IMR-90 (cell line): Measurements from ENCODE around the gene UTY. TPM values are rescaled to one million over a fixed set of nuclear protein-coding genes. Genes with fewer than 3 reads are reported as not detected.

ENCODE experiments used
- ATAC-seq: fragments of 200-7000 bp; cut with Tn5 transposase; 2 replicates; pipeline ENCODE4 v1.9.1; 2020; ENCODE audit warnings: low read depth, mild to moderate bottlenecking, moderate library complexity
- BruUV-seq: library from RNA; stranded (reverse); fragments of 400-500 nt; replicated peaks from 2 replicates; lab custom pipeline; 2021; lab: Mats Ljungman, UMichigan
- CTCF ChIA-PET: fragments of 300-600 bp; formaldehyde crosslinking; extraction: SDS; loops from one replicate; lab custom pipeline; 2021; ENCODE audit warnings: antibody characterized with exemption; lab: Yijun Ruan, JAX
- POLR2A ChIA-PET: fragments of 300-600 bp; sonication (Branson Sonifier 250); formaldehyde crosslinking; loops from one replicate; lab custom pipeline; 2022; ENCODE audit warnings: antibody characterized with exemption; ENCODE audit not compliant: unreplicated experiment; lab: Charles Lee
- DNase-seq: peaks from one replicate; pipeline ENCODE4 v3.0.0; 2013
- H2AFZ ChIP-seq: replicated peaks from 2 replicates; pipeline ENCODE3; 2013; ENCODE audit warnings: low read length, mild to moderate bottlenecking; ENCODE audit not compliant: poor library complexity
- H2AK5ac ChIP-seq: 2 replicates; pipeline ENCODE4 v1.6.1; 2013; ENCODE audit warnings: low read depth, low read length, inconsistent platforms
- H2AK9ac ChIP-seq: replicated peaks from 2 replicates; pipeline ENCODE3; 2013; ENCODE audit warnings: mild to moderate bottlenecking, low read depth, low read length, moderate library complexity; ENCODE audit not compliant: poor library complexity
- H2BK120ac ChIP-seq: 2 replicates; pipeline ENCODE4 v1.6.1; 2013; ENCODE audit warnings: low read depth, low read length, inconsistent platforms
- H2BK15ac ChIP-seq: 3 replicates; pipeline ENCODE4 v1.6.1; 2013; ENCODE audit warnings: low read depth, low read length, inconsistent platforms
- H2BK20ac ChIP-seq: 2 replicates; pipeline ENCODE4 v1.6.1; 2013; ENCODE audit warnings: low read depth, mild to moderate bottlenecking, inconsistent platforms, low read length, moderate library complexity
- H2BK5ac ChIP-seq: 2 replicates; pipeline ENCODE4 v1.6.1; 2013; ENCODE audit warnings: mild to moderate bottlenecking, low read depth, low read length, inconsistent platforms; ENCODE audit not compliant: poor library complexity, severe bottlenecking
- H3K14ac ChIP-seq: replicated peaks from 2 replicates; pipeline ENCODE4 v1.6.1; 2013; ENCODE audit warnings: low read depth, low read length, inconsistent platforms
- H3K18ac ChIP-seq: 2 replicates; pipeline ENCODE4 v1.6.1; 2013; ENCODE audit warnings: low read depth, low read length, control low read depth
- H3K23ac ChIP-seq: 2 replicates; pipeline ENCODE4 v1.6.1; 2013; ENCODE audit warnings: low read depth, low read length, inconsistent platforms
- H3K27ac ChIP-seq: 2 replicates; pipeline ENCODE4 v1.5.1; 2013; ENCODE audit warnings: mild to moderate bottlenecking, control low read depth, low read length; ENCODE audit not compliant: insufficient read depth
- H3K27me3 ChIP-seq: 2 replicates; pipeline ENCODE4 v1.6.1; 2013; ENCODE audit warnings: low read length; ENCODE audit not compliant: control insufficient read depth, insufficient read depth
- H3K36me3 ChIP-seq: 2 replicates; pipeline ENCODE4 v1.6.1; 2013; ENCODE audit warnings: low read length, mixed read lengths; ENCODE audit not compliant: control insufficient read depth, insufficient read depth
- H3K4ac ChIP-seq: 2 replicates; pipeline ENCODE4 v1.6.1; 2013; ENCODE audit warnings: low read depth, low read length, inconsistent platforms
- H3K4me1 ChIP-seq: 2 replicates; pipeline ENCODE4 v1.6.1; 2013; ENCODE audit warnings: low read length, mixed read lengths; ENCODE audit not compliant: control insufficient read depth, insufficient read depth
- H3K4me2 ChIP-seq: 2 replicates; pipeline ENCODE4 v1.6.1; 2013; ENCODE audit warnings: low read depth, mild to moderate bottlenecking, control low read depth, low read length, moderate library complexity
- H3K4me3 ChIP-seq: 2 replicates; pipeline ENCODE4 v1.5.1; 2013; ENCODE audit warnings: low read depth, mild to moderate bottlenecking, control low read depth, low read length, moderate library complexity; ENCODE audit not compliant: insufficient read depth
- H3K56ac ChIP-seq: 2 replicates; pipeline ENCODE4 v1.6.1; 2013; ENCODE audit warnings: low read length, inconsistent platforms; ENCODE audit not compliant: insufficient read depth; ENCODE audit errors: extremely low read depth
- H3K79me1 ChIP-seq, 2 experiments: 2 replicates each; pipeline ENCODE4 v1.6.1; 2013; ENCODE audit warnings: low read length in 2 of 2, inconsistent platforms in 1 of 2, low read depth in 1 of 2
- H3K9ac ChIP-seq: 2 replicates; pipeline ENCODE4 v1.6.1; 2013; ENCODE audit warnings: low read depth, low read length, control low read depth
- H3K9me1 ChIP-seq: 2 replicates; pipeline ENCODE4 v1.6.1; 2013; ENCODE audit warnings: low read length, inconsistent platforms; ENCODE audit not compliant: insufficient read depth
- H3K9me3 ChIP-seq: 2 replicates; pipeline ENCODE4 v1.6.1; 2013; ENCODE audit warnings: low read length; ENCODE audit not compliant: control insufficient read depth, insufficient read depth
- H4K20me1 ChIP-seq: 2 replicates; pipeline ENCODE4 v1.6.1; 2013; ENCODE audit warnings: low read length, inconsistent platforms; ENCODE audit not compliant: insufficient read depth
- H4K5ac ChIP-seq: 2 replicates; pipeline ENCODE4 v1.6.1; 2013; ENCODE audit warnings: mild to moderate bottlenecking, low read depth, low read length, control low read depth
- H4K8ac ChIP-seq, 2 experiments: 2 replicates each; pipeline ENCODE4 v1.6.1; 2013; ENCODE audit warnings: low read depth in 2 of 2, low read length in 2 of 2, control low read depth in 1 of 2, inconsistent platforms in 1 of 2
- H4K91ac ChIP-seq: 2 replicates; pipeline ENCODE4 v1.6.1; 2013; ENCODE audit warnings: low read depth, low read length, inconsistent platforms; ENCODE audit not compliant: insufficient read depth
- BHLHE40 ChIP-seq: fragments of 150-350 bp; IDR thresholded peaks from 2 replicates; pipeline ENCODE4 v1.6.1; 2016; ENCODE audit warnings: mild to moderate bottlenecking, low read depth, low read length
- CEBPB ChIP-seq: IDR thresholded peaks from 2 replicates; pipeline ENCODE4 v1.6.1; 2012; ENCODE audit warnings: low read depth, low read length, improper control_type of control experiment
- CHD1 ChIP-seq: IDR thresholded peaks from 2 replicates; pipeline ENCODE4 v1.6.1; 2012; ENCODE audit warnings: low read depth, low read length, improper control_type of control experiment
- CTCF ChIP-seq: conservative IDR thresholded peaks from 2 replicates; pipeline ENCODE4 v1.5.1; 2012; ENCODE audit warnings: mild to moderate bottlenecking, low read depth, low read length, improper control_type of control experiment
- ELK1 ChIP-seq: fragments of 150-350 bp; IDR thresholded peaks from 2 replicates; pipeline ENCODE4 v1.6.1; 2016; ENCODE audit warnings: low read depth, mild to moderate bottlenecking, low read length, moderate library complexity, borderline replicate concordance
- FOS ChIP-seq: fragments of 150-350 bp; IDR thresholded peaks from 2 replicates; pipeline ENCODE4 v1.6.1; 2016; ENCODE audit warnings: low read depth, low read length
- MAFK ChIP-seq: IDR thresholded peaks from 2 replicates; pipeline ENCODE4 v1.6.1; 2012; ENCODE audit warnings: low read depth, low read length, improper control_type of control experiment
- MAZ ChIP-seq: IDR thresholded peaks from 2 replicates; pipeline ENCODE4 v1.6.1; 2012; ENCODE audit warnings: low read depth, mild to moderate bottlenecking, low read length, improper control_type of control experiment, moderate library complexity, borderline replicate concordance
- MXI1 ChIP-seq: IDR thresholded peaks from 2 replicates; pipeline ENCODE4 v1.6.1; 2012; ENCODE audit warnings: low read depth, mild to moderate bottlenecking, low read length, moderate library complexity, borderline replicate concordance
- NFE2L2 ChIP-seq: fragments of 150-350 bp; IDR thresholded peaks from 2 replicates; pipeline ENCODE4 v1.6.1; 2016; ENCODE audit warnings: low read depth, mild to moderate bottlenecking, low read length
- POLR2A ChIP-seq: IDR thresholded peaks from 2 replicates; pipeline ENCODE4 v1.6.1; 2012; ENCODE audit warnings: mild to moderate bottlenecking, low read depth, low read length
- RAD21 ChIP-seq: IDR thresholded peaks from 2 replicates; pipeline ENCODE4 v1.6.1; 2012; ENCODE audit warnings: low read length, improper control_type of control experiment
- RCOR1 ChIP-seq: IDR thresholded peaks from 2 replicates; pipeline ENCODE4 v1.6.1; 2012; ENCODE audit warnings: mild to moderate bottlenecking, low read length, improper control_type of control experiment; ENCODE audit not compliant: insufficient replicate concordance
- RFX5 ChIP-seq: IDR thresholded peaks from 2 replicates; pipeline ENCODE4 v1.8.0; 2012; ENCODE audit warnings: low read depth, mild to moderate bottlenecking, low read length, moderate library complexity
- SMC3 ChIP-seq: fragments of 150-350 bp; IDR thresholded peaks from 2 replicates; pipeline ENCODE4 v1.6.1; 2016; ENCODE audit warnings: low read depth, mild to moderate bottlenecking, antibody characterized with exemption, low read length, moderate library complexity
- USF2 ChIP-seq: fragments of 150-350 bp; IDR thresholded peaks from 2 replicates; pipeline ENCODE4 v1.6.1; 2017; ENCODE audit warnings: mild to moderate bottlenecking, antibody characterized with exemption, low read length, low read depth
- WGBS, 2 experiments: methylation state at CpG; one replicate each; pipeline versions ENCODE4 v1.1.5 to v1.1.7; 2013; ENCODE audit warnings: missing lambda C conversion rate in 2 of 2; ENCODE audit not compliant: insufficient read length in 1 of 2; ENCODE audit errors: extremely low coverage in 2 of 2; 5-methylcytosine and 5-hydroxymethylcytosine counted together
- dilution Hi-C: fragments of 300-500 bp; cut with HindIII; formaldehyde crosslinking; loops from one replicate; pipeline ENCODE4 v1.14.3; 2018; ENCODE audit warnings: low sequenced_read_pairs; ENCODE audit not compliant: unreplicated experiment
- in situ Hi-C: fragments of 300-500 bp; cut with MboI; formaldehyde crosslinking; loops from 3 replicates; pipeline ENCODE4 v1.14.3; 2019; ENCODE audit warnings: low sequenced_read_pairs, inconsistent platforms, mixed read lengths
- intact Hi-C: fragments of 100-400 bp; cut with micrococcal nuclease; formaldehyde crosslinking; loops from 2 replicates; pipeline ENCODE4 v1.10.0; 2022
- polyA plus RNA-seq, 3 experiments: library from polyadenylated mRNA; depleted of rRNA; stranded (reverse); fragments of >200 nt; gene quantifications; 2 replicates each; pipeline ENCODE4 v1.2.3, GENCODE V29; 2012; ENCODE audit warnings: low replicate concordance in 1 of 3
- total RNA-seq: library from RNA; depleted of rRNA; stranded (reverse); fragments of >200 nt; gene quantifications from 2 replicates; pipeline ENCODE4 v1.2.3, GENCODE V29; 2012

Gene UTY
- total and polyA plus RNA-seq, 2 of the 4 experiments (the other 2 are of a cell fraction) = not detected

- H4K5ac ChIP-seq = no peak overlapping the region
- in situ Hi-C loops = no loop called here
- no peak overlapping the region for H4K91ac ChIP-seq
- no peaks in the 10 kb centered on the region for H3K9me3 ChIP-seq
- no peak overlapping the region for H3K27ac ChIP-seq
- no peak overlapping the region for H3K23ac ChIP-seq
- no peak overlapping the region for H4K8ac ChIP-seq
- no peak overlapping the region for H2AK9ac ChIP-seq
- no peaks in the 10 kb centered on the region for H3K36me3 ChIP-seq
- POLR2A ChIA-PET = no interaction called here
- CTCF ChIA-PET = no interaction called here
- DNase-seq = no peak
- no peak overlapping the region for H3K4me3 ChIP-seq
- H4K20me1 ChIP-seq = no peaks in the 10 kb centered on the region
- intact Hi-C loops = no loop called here
- H3K79me1 ChIP-seq = no peaks in the 10 kb centered on the region
- no CpG with 5 or more reads among the region's 8 CpGs for WGBS, 2 experiments
- no peaks in the 10 kb centered on the region for H3K9me1 ChIP-seq
- TF ChIP-seq CHD1 (no peak), RCOR1 (no peak), NFE2L2 (no peak), RFX5 (no peak), RAD21 (no peak), SMC3 (no peak), MAFK (no peak), CEBPB (no peak), POLR2A (no peak), MXI1 (no peak), CTCF (no peak), BHLHE40 (no peak), FOS (no peak), ELK1 (no peak), USF2 (no peak), MAZ (no peak)
- H3K4ac ChIP-seq = no peak overlapping the region
- no peaks in the 10 kb centered on the region for H3K27me3 ChIP-seq
- no peak overlapping the region for H3K18ac ChIP-seq
- H3K4me1 ChIP-seq = no peaks in the 10 kb centered on the region
- no peak for ATAC-seq
- H2BK15ac ChIP-seq = no peak overlapping the region
- H3K4me2 ChIP-seq = no peak overlapping the region
- no peak overlapping the region for H3K9ac ChIP-seq
- no peak overlapping the region for H2AFZ ChIP-seq
- H3K56ac ChIP-seq = no peak overlapping the region
- no TSS peak for BruUV-seq
- dilution Hi-C loops = no loop called here
- H2BK120ac ChIP-seq = no peak overlapping the region
- no peak overlapping the region for H2BK20ac ChIP-seq
- no peak overlapping the region for H3K14ac ChIP-seq
- H2BK5ac ChIP-seq = no peak overlapping the region
- no peak overlapping the region for H2AK5ac ChIP-seq
Measured at GRCh38 chrY:13343307-13343946, 136.4 kb downstream of the UTY start.
